22Rv1 (cell line): ENCODE data around the gene USH2A.

Experiments
- CTCF ChIP-seq: fragments of 450-650 bp; IDR thresholded peaks from 2 replicates; pipeline ENCODE4 v1.5.1; 2017; ENCODE audit warnings: mild to moderate bottlenecking
- ZFX ChIP-seq: fragments of 450-650 bp; IDR thresholded peaks from 2 replicates; pipeline ENCODE4 v1.6.1; 2017; ENCODE audit warnings: antibody characterized with exemption, borderline replicate concordance

- TF ChIP-seq CTCF (no peak), ZFX (no peak)
Observed at GRCh38 chr1:216332462-216332861, 90.8 kb downstream of the USH2A start.
